Cardiac fibroblast (primary cell): ENCODE results near the gene PGC.
A peak's percentile ranks its signal among the peaks of the same experiment; 100 is the strongest.

Experiments used
- DNase-seq, 2 donors: peaks; one replicate each; pipeline versions ENCODE4 v3.0.0 to v3.0.0-alpha.2; 2010; ENCODE audit warnings: low read depth in 2 of 2
- H3K4me3 ChIP-seq, 2 donors: replicated peaks in 1 of 2; 1 replicate in 1 of 2; 2 replicates in 1 of 2; pipeline ENCODE4 v1.5.1; 2011; ENCODE audit warnings: low read depth in 2 of 2, low read length in 2 of 2, mild to moderate bottlenecking in 2 of 2, moderate library complexity in 1 of 2
- TF ChIP-seq, protein P1 (sequence below): IDR thresholded peaks from one replicate; pipeline ENCODE4 v1.5.1; 2011; ENCODE audit warnings: low read depth, mild to moderate bottlenecking, low read length, inconsistent platforms

PGC gene

GRCh38 chr6:41690541-41691330 lies 56.5 kb downstream of the PGC start:
- TF ChIP-seq, protein P1, sequence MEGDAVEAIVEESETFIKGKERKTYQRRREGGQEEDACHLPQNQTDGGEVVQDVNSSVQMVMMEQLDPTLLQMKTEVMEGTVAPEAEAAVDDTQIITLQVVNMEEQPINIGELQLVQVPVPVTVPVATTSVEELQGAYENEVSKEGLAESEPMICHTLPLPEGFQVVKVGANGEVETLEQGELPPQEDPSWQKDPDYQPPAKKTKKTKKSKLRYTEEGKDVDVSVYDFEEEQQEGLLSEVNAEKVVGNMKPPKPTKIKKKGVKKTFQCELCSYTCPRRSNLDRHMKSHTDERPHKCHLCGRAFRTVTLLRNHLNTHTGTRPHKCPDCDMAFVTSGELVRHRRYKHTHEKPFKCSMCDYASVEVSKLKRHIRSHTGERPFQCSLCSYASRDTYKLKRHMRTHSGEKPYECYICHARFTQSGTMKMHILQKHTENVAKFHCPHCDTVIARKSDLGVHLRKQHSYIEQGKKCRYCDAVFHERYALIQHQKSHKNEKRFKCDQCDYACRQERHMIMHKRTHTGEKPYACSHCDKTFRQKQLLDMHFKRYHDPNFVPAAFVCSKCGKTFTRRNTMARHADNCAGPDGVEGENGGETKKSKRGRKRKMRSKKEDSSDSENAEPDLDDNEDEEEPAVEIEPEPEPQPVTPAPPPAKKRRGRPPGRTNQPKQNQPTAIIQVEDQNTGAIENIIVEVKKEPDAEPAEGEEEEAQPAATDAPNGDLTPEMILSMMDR = no peak
- H3K4me3 ChIP-seq = no peak overlapping the region
- DNase-seq = no peak

GRCh38 chr6:41689171-41690008 lies 57.8 kb downstream of the PGC start:
- peak; percentile 33 to 52 for DNase-seq
- H3K4me3 ChIP-seq = no peak overlapping the region
- TF ChIP-seq, protein P1 = no peak

- no peak overlapping the region for H3K4me3 ChIP-seq
- DNase-seq = no peak
- TF ChIP-seq, protein P1 = no peak
Observed at GRCh38 chr6:41688256-41688965, 58.8 kb downstream of the PGC start.

- H3K4me3 ChIP-seq = no peak overlapping the region
- TF ChIP-seq, protein P1 = no peak
- no peak for DNase-seq
Observed at GRCh38 chr6:41687501-41688175, 59.6 kb downstream of the PGC start.
